Measurements from ENCODE around the gene DPPA2. TPM values are rescaled to one million over a fixed set of nuclear protein-coding genes. Genes with fewer than 3 reads are reported as not detected.

The DPPA2 gene
- not detected in 2 replicates for total RNA-seq

GRCh38 chr3:109316162-109316730 is at the start of gene DPPA2:
DPPA2 (minus strand) TSS chr3:109316517; CDS start chr3:109314542, 1,975 bp downstream.

GRCh38 chr3:109337393-109337792 is 21.1 kb upstream of the DPPA2 start, which contains the start of gene DPPA4:
DPPA4 (minus strand) TSS chr3:109337546; CDS start chr3:109337517, 29 bp downstream.

Other genes with a start within 250 kb of the DPPA2 start
- gene MORC1, start 198.4 kb downstream of the DPPA2 start, total RNA-seq, result not detected in 2 replicates
- not detected in 2 replicates for gene C3orf85, start 179.8 kb downstream of the DPPA2 start, total RNA-seq
- 0.67 and 1.2 TPM in 2 replicates for gene DPPA4, start 21.0 kb upstream of the DPPA2 start, total RNA-seq

All from bronchus fibroblast of lung (primary cell).